Heart left ventricle (tissue), 13 donors: ENCODE measurements around the gene RNF207.

ENCODE experiments used
- CTCF ChIP-seq, 12 donors: fragments of 200-600 bp; sonication (generic) in 4 of 12; IDR thresholded peaks; one replicate each; pipeline versions ENCODE4 v1.5.0 to v1.8.0; 2018 to 2022; ENCODE audit warnings: antibody characterized with exemption in 12 of 12, mild to moderate bottlenecking in 5 of 12
- POLR2A ChIP-seq, 2 donors: fragments of 450-650 bp; IDR thresholded peaks; one replicate each; pipeline ENCODE4 v1.6.1; 2017; ENCODE audit warnings: antibody characterized with exemption in 2 of 2, mild to moderate bottlenecking in 2 of 2, moderate library complexity in 2 of 2
- donor health status: ischemic (EF 13 %, LVEDD 7.1; RV severe dilation, severe dysfunction).
- donor health status: DM: no; HTN: yes; CAD: no.
- donor health status: DM: no; HTN: no; CAD: no.
- donor health status: ischemic (EF 25% LVEDD 6.9; RV normal size, moderate dysfunction).
- donor health status: ischemic (EF 25% LVEDD 5.7; RV mildly dilated, moderate dysfunction).
- donor health status: ischemic (EF 35%, LVEDD 5.7; RV mildly dilated, moderate dysfunction).
- donor health status: nonischemic (EF 11% LVEDD 7.7; RV severe dilation, severe dysfunction).
- donor health status: DM: yes; HTN: yes; CAD: no.
- donor health status: PGD.
- donor health status: ischemic (EF 29% LVEDD 5.4; RV normal size, mild dysfunction).
- donor health status: nonischemic (EF 23%, LVEDD 6.1; RV moderate dilation, normal function).

DNA sequence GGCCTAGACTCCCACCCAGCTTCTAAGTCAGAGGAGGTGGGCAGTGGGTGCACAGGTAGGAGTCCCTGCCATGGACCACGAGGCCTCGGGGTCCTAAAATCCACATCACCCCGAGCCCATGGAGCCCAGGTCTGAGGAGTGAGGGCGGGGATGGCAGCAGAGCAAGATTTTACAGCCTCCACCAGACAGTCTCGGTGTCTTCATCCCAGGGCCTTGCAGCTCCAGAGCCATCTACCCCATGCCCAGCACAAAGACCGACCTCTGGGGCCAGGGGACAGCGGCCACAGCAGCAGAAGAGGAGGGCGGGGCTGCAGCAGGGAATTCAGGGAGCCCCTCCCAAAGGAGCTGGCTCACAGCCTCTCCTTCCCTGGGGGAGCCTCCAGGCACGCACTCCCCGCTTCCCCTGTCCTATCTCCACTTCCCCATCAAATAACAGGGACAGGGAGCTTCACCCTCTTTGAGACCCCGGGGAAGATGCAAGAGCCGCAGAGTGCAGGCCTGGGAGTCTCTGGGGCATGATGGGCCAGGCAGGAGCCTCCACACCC, 40.4 kb upstream of the RNF207 start:
- TF ChIP-seq CTCF (IDR thresholded peaks at IDR 0.05) = no peak
- no peak for TF ChIP-seq POLR2A (IDR thresholded peaks at IDR 0.05)
